BLaER1 (cell line): Measurements from ENCODE around the gene NUBPL.

Experiments
- H3K27ac ChIP-seq: shearing (Covaris generic); formaldehyde crosslinking; 2 replicates; pipeline ENCODE4 v1.8.1; 2022
- H3K27me3 ChIP-seq: shearing (Covaris generic); formaldehyde crosslinking; 2 replicates; pipeline ENCODE4 v1.8.1; 2022
- H3K36me3 ChIP-seq: shearing (Covaris generic); formaldehyde crosslinking; 2 replicates; pipeline ENCODE4 v1.8.1; 2022
- H3K4me1 ChIP-seq: shearing (Covaris generic); formaldehyde crosslinking; 2 replicates; pipeline ENCODE4 v1.8.1; 2022
- H3K4me2 ChIP-seq: shearing (Covaris generic); formaldehyde crosslinking; 2 replicates; pipeline ENCODE4 v1.8.1; 2022
- H3K4me3 ChIP-seq: shearing (Covaris generic); formaldehyde crosslinking; 2 replicates; pipeline ENCODE4 v1.8.1; 2022
- H3K9ac ChIP-seq: shearing (Covaris generic); formaldehyde crosslinking; 2 replicates; pipeline ENCODE4 v1.8.1; 2022
- H3K9me3 ChIP-seq: shearing (Covaris generic); formaldehyde crosslinking; 2 replicates; pipeline ENCODE4 v1.8.1; 2022
- H4K20me1 ChIP-seq: shearing (Covaris generic); formaldehyde crosslinking; 2 replicates; pipeline ENCODE4 v1.8.1; 2022
- Cebpa-rat ChIP-seq: shearing (Covaris generic); IDR thresholded peaks from 2 replicates; pipeline ENCODE4 v1.8.1; 2022

The NUBPL gene

DNA sequence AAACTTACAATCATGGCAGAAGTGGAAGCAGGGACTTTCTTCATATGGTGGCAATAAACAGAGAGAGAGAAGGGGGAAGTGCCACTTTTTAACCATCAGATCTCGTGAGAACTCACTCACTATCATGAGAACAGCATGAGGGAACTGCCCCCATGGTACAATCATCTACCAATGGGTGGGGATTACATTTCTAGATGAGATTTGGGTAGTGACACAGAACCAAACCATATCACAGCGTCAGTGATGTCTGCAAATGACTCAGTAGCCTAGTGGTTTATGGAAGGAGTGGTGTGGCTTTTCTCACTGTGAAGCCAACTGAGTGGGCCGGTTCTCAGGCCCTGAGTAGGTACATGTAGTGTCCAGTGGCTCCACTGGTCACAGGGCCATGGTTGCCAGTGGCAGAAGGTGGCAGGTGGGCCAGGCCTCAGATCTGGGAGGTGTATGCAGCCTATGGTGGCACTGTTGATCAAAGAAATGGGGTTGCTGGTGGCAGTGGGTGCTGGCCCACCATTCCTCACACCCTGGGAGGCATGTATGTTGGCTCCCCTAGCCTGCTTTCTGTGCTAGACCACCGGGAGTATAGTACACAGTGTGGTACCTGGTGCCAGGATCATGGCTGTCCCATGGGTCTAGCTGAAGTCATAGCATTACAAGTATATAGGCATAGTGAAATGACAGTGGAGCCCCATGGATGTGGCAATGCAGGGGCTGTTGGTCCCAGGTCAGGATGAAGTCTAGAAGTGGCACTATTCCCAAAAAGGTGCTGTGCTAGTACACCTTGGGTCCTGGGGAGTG, 191.9 kb downstream of the NUBPL start:
- peaks cover 31% of the 10 kb centered on the region for H3K9me3 ChIP-seq
- no peak overlapping the region for H3K4me2 ChIP-seq
- no peaks in the 10 kb centered on the region for H4K20me1 ChIP-seq
- H3K9ac ChIP-seq = no peak overlapping the region
- H3K27me3 ChIP-seq = no peaks in the 10 kb centered on the region
- H3K4me3 ChIP-seq = no peak overlapping the region
- no peak for TF ChIP-seq Cebpa-rat
- no peaks in the 10 kb centered on the region for H3K4me1 ChIP-seq
- no peaks in the 10 kb centered on the region for H3K36me3 ChIP-seq
- H3K27ac ChIP-seq = no peak overlapping the region

DNA sequence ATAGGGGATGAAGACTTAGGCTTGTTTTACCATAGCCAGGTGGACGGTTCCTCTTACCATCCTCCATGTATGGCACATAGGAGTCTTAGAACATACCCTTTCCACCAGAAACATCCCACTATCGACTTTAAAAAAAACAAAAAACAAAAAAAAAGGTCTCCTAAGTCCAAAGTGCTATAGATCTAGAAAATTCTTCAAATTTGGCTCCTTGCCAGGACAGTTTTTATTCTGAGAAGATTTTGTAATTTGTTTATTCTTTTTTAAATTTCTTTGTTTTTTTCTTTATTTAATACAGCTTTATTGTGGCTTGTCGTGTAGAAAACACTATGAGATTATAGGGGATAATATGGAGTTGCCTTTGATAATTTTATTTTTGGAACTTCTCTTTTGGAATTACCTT, 197.7 kb downstream of the NUBPL start:
- Histone ChIP-seq H3K4me3 (no peak overlapping the region), H3K27me3 (no peaks in the 10 kb centered on the region), H3K4me1 (no peaks in the 10 kb centered on the region), H3K9me3 (no peaks in the 10 kb centered on the region), H3K36me3 (no peaks in the 10 kb centered on the region), H3K27ac (no peak overlapping the region), H4K20me1 (no peaks in the 10 kb centered on the region), H3K4me2 (no peak overlapping the region), H3K9ac (no peak overlapping the region)
- no peak for TF ChIP-seq Cebpa-rat

DNA sequence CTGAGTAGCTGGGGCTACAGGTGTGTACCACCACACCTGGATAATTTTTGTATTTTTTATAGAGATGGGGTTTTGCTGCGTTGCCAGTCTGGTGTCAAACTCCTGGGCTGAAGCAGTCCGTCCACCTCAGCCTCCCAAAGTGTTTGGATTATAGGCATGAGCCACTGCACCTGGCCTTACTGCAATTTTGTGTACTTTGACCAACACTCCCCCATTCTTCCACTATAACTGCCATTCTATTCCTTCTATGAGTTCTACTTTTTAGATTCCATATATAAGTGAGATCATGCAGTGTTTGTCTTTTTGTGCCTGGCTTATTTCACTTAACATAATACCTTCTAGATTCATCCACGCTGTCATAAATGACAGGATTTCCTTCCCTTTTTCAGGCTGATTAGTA, 199.1 kb downstream of the NUBPL start:
- H3K4me3 ChIP-seq = no peak overlapping the region
- no peak overlapping the region for H3K4me2 ChIP-seq
- TF ChIP-seq Cebpa-rat = no peak

DNA sequence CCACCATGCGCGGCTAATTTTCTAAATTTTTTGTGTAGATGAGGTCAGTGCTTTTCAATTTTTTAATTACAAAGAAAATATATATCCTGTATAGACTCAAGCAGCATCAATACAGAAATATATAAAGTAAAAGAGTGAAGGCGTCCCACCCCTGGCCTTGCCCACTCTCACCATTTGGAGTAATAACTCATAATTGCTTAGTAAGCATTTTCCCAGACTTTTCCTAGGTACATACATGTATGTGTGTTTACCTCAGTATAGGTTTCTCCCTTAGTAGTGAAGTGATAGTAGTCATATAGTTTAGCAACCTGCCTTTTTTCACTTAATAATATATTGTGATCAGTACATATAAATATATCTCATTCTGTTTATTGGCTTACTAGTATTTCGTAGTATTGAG, 200.1 kb downstream of the NUBPL start:
- H4K20me1 ChIP-seq = no peaks in the 10 kb centered on the region
- H3K27me3 ChIP-seq = no peaks in the 10 kb centered on the region
- no peaks in the 10 kb centered on the region for H3K4me1 ChIP-seq
- no peaks in the 10 kb centered on the region for H3K36me3 ChIP-seq
- H3K9me3 ChIP-seq = no peaks in the 10 kb centered on the region
- no peak overlapping the region for H3K4me3 ChIP-seq
- H3K27ac ChIP-seq = no peak overlapping the region
- no peak for TF ChIP-seq Cebpa-rat
- H3K4me2 ChIP-seq = no peak overlapping the region
- no peak overlapping the region for H3K9ac ChIP-seq

More for the DNA sequence above, 199.1 kb downstream of the NUBPL start:
- no peak overlapping the region for H3K9ac ChIP-seq
- no peaks in the 10 kb centered on the region for H3K9me3 ChIP-seq
- no peak overlapping the region for H3K27ac ChIP-seq
- no peaks in the 10 kb centered on the region for H3K27me3 ChIP-seq
- H4K20me1 ChIP-seq = no peaks in the 10 kb centered on the region
- H3K4me1 ChIP-seq = no peaks in the 10 kb centered on the region
- H3K36me3 ChIP-seq = no peaks in the 10 kb centered on the region

DNA sequence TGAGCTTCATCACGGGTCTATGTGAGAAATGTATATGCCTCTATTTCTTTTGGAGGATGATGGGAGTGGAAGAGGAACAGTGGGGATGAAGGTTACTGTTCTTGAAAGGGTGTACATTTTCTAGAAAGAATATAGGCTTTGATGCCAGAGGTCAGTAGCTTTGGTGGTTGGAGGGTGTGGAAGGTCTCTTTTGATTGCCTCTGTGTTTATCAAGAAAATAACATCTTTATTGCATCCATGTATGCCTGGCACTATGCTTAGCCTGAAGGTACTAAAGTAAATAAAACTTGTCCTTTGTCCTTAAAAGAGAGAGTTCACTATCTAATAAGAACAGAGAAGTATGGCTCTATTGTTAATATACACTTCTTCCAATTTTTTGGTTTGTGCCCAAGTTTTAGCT, 201.8 kb downstream of the NUBPL start:
- no peaks in the 10 kb centered on the region for H3K36me3 ChIP-seq
- no peak overlapping the region for H3K4me2 ChIP-seq
- TF ChIP-seq Cebpa-rat = no peak
- H3K27ac ChIP-seq = no peak overlapping the region
- no peaks in the 10 kb centered on the region for H4K20me1 ChIP-seq
- no peak overlapping the region for H3K9ac ChIP-seq
- H3K9me3 ChIP-seq = no peaks in the 10 kb centered on the region
- no peaks in the 10 kb centered on the region for H3K4me1 ChIP-seq
- H3K4me3 ChIP-seq = no peak overlapping the region
- H3K27me3 ChIP-seq = no peaks in the 10 kb centered on the region

DNA sequence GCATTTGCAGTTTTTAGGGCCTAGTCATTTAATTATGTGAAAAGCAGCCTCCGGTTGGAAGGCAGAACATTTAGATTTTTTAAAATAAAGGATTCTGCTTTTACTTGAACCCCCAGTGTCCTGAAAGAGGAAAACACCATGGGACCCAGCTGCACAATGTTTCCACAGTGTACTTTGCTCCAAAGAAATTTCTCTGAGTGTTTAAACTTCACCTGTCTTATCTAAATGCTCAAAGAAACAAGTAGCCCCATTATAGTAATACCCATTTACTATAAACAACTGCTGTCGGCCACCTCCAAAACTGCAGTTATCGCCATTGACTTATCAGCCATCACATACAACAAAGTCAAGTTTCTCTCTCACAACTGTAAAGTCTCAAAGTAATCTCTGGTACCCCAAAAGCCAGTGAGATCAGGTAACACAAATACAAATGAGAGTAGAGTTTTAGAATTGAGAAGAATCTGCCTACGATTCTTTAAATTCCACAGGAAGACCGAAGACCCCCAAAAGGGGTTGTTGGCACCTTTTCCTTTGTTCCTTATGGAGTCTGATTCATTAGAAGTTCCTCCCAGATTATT, 205.2 kb downstream of the NUBPL start:
- no peaks in the 10 kb centered on the region for H3K4me1 ChIP-seq
- no peaks in the 10 kb centered on the region for H3K27me3 ChIP-seq
- no peak overlapping the region for H3K4me3 ChIP-seq
- H3K36me3 ChIP-seq = no peaks in the 10 kb centered on the region
- TF ChIP-seq Cebpa-rat = no peak
- no peak overlapping the region for H3K27ac ChIP-seq
- H3K9ac ChIP-seq = no peak overlapping the region
- no peaks in the 10 kb centered on the region for H4K20me1 ChIP-seq
- H3K4me2 ChIP-seq = no peak overlapping the region
- no peaks in the 10 kb centered on the region for H3K9me3 ChIP-seq

DNA sequence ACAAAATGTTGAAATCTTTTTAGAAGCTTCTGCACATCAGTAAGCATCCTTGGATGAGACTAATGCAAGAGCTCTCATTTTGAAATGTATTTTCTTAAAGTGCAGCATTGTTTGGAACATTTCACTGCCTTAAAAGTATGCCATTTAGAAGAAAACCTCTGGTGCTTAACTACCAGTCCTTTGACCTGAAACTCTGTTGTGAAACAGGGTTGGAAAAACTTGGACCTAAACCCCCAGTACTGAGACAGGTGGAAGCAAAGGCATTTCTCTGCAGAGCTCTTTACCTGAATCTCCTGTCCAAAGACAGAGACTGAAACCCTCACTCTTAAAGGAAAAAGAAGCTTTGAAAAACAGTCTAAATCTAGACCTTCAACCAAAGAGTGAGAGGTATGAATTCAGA, 207.2 kb downstream of the NUBPL start:
- Histone ChIP-seq H3K4me1 (no peaks in the 10 kb centered on the region), H3K9me3 (no peaks in the 10 kb centered on the region), H3K27ac (no peak overlapping the region), H4K20me1 (no peaks in the 10 kb centered on the region), H3K4me3 (no peak overlapping the region), H3K9ac (no peak overlapping the region), H3K27me3 (no peaks in the 10 kb centered on the region), H3K4me2 (no peak overlapping the region), H3K36me3 (no peaks in the 10 kb centered on the region)
- TF ChIP-seq Cebpa-rat = no peak

DNA sequence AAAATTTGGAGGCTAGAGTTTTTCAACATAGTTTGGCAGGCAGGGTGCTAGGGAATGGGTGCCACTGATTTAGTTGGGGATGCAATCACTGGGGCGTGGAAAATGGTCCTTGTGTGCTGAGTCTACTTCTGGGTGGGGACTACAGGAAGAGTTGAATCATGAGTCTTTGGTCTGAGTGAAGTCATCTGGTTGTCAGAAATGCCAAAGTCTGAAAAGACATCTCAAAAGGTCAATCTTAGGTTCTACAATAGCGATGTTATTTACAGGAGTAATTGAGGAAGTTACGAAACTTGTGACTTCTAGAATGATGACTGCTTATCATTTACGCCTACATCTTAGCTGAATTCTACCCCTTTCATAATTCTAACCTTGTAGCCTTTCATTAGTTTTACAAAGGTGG, 209.1 kb downstream of the NUBPL start:
- no peak for TF ChIP-seq Cebpa-rat
- Histone ChIP-seq H3K27ac (no peak overlapping the region), H3K36me3 (no peaks in the 10 kb centered on the region)

DNA sequence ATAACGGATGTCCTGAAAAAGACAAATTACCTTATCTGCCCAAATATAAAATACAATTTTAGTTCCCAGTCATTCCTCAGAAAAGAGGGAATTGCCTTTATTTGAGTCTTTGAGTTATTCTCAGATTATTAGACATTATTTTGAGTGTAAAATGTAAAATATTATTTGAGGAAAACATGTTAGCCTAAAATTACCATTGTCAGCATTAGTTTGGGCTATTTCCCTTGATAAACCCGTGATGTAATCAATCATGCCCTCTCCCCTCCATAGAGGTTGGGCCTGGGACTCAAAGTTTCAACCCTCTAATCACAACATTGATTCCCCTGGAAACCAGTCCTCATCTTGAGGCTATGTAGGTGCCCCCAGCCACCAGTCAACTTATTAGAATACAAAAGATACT, 213.4 kb downstream of the NUBPL start:
- no peak overlapping the region for H3K9ac ChIP-seq
- no peaks in the 10 kb centered on the region for H3K36me3 ChIP-seq
- TF ChIP-seq Cebpa-rat = no peak
- no peaks in the 10 kb centered on the region for H3K4me1 ChIP-seq
- H3K4me2 ChIP-seq = no peak overlapping the region
- H3K9me3 ChIP-seq = peaks cover 4% of the 10 kb centered on the region
- H4K20me1 ChIP-seq = no peaks in the 10 kb centered on the region
- no peaks in the 10 kb centered on the region for H3K27me3 ChIP-seq
- H3K27ac ChIP-seq = no peak overlapping the region
- H3K4me3 ChIP-seq = no peak overlapping the region

More for the DNA sequence above, 209.1 kb downstream of the NUBPL start:
- H3K4me1 ChIP-seq = no peaks in the 10 kb centered on the region
- no peaks in the 10 kb centered on the region for H3K9me3 ChIP-seq
- H3K4me3 ChIP-seq = no peak overlapping the region
- H3K27me3 ChIP-seq = no peaks in the 10 kb centered on the region
- H4K20me1 ChIP-seq = no peaks in the 10 kb centered on the region
- no peak overlapping the region for H3K4me2 ChIP-seq
- H3K9ac ChIP-seq = no peak overlapping the region

DNA sequence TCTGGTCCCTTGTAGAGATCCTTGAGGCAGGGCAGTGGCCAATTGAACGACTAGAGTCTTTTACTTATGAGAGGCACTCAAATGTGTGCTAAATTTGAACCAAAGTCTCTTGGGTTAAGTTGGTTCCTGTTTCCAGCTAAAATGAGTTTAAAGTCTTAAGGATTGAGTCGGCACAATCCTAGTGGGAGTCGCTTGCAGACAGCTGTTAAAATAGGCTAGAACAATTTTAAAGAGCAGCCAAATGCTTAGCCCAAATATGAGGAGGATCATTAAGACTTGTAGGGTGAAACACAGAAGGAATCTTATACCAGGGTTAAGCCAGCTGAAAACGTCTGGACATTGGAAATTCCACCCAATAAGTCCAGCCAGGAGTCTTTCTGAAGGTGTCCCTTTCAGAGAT, 216.1 kb downstream of the NUBPL start:
- no peak overlapping the region for H3K9ac ChIP-seq
- no peaks in the 10 kb centered on the region for H3K27me3 ChIP-seq
- peaks cover 30% of the 10 kb centered on the region for H3K9me3 ChIP-seq
- TF ChIP-seq Cebpa-rat = no peak
- H3K4me1 ChIP-seq = no peaks in the 10 kb centered on the region
- no peaks in the 10 kb centered on the region for H4K20me1 ChIP-seq
- H3K36me3 ChIP-seq = no peaks in the 10 kb centered on the region
- no peak overlapping the region for H3K4me3 ChIP-seq
- H3K27ac ChIP-seq = no peak overlapping the region
- H3K4me2 ChIP-seq = no peak overlapping the region

DNA sequence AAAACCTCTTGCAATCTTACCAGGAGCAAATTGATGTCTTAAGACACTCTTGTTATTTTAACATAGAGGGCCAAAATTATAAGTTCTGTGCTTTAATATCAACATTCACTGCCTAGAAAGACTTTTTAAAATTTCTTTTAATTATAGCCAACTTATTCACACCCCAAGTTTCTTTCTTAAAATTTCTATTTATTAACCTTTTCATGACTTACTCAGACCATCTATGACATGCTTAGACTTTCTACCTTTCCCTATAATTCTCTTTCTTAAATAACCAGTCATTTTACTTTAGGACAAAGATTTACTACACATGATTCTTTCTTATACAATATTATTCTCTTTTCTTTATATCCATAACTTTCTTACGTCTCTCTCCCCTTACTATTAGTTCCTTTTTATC, 220.4 kb downstream of the NUBPL start:
- no peak for TF ChIP-seq Cebpa-rat
- Histone ChIP-seq H3K4me3 (no peak overlapping the region), H3K4me2 (no peak overlapping the region), H3K9me3 (peaks cover 45% of the 10 kb centered on the region), H3K4me1 (no peaks in the 10 kb centered on the region), H3K27ac (no peak overlapping the region), H3K9ac (no peak overlapping the region), H4K20me1 (no peaks in the 10 kb centered on the region), H3K36me3 (no peaks in the 10 kb centered on the region), H3K27me3 (no peaks in the 10 kb centered on the region)
